GM23248 (cell line): ENCODE measurements around the gene ERO1A. TPM values are rescaled to one million over a fixed set of nuclear protein-coding genes. Genes with fewer than 3 reads are reported as not detected.
A peak's percentile ranks its signal among the peaks of the same experiment; 100 is the strongest.

Source experiments
- DNase-seq: peaks from one replicate; pipeline ENCODE4 v3.0.0-alpha.2; 2015
- H2AFZ ChIP-seq: fragments of 200-600 bp; sonication (generic); 2 replicates; pipeline ENCODE4 v1.6.1; 2016; ENCODE audit warnings: antibody characterized with exemption
- H3F3A ChIP-seq: fragments of 200-600 bp; sonication (generic); 2 replicates; pipeline ENCODE4 v1.6.1; 2016; ENCODE audit warnings: mild to moderate bottlenecking, antibody characterized with exemption, mixed run types; ENCODE audit not compliant: insufficient read depth
- H3K27ac ChIP-seq: fragments of 200-600 bp; sonication (generic); 2 replicates; pipeline ENCODE4 v1.5.1; 2016; ENCODE audit warnings: mild to moderate bottlenecking
- H3K27me3 ChIP-seq: fragments of 200-600 bp; sonication (generic); replicated peaks from 2 replicates; pipeline ENCODE4 v1.6.1; 2016; ENCODE audit warnings: mild to moderate bottlenecking; ENCODE audit not compliant: insufficient read depth
- H3K36me3 ChIP-seq: fragments of 200-600 bp; sonication (generic); 2 replicates; pipeline ENCODE4 v1.6.1; 2016; ENCODE audit warnings: low read depth, mild to moderate bottlenecking
- H3K4me1 ChIP-seq: fragments of 200-600 bp; sonication (generic); 2 replicates; pipeline ENCODE4 v1.6.1; 2016; ENCODE audit warnings: mild to moderate bottlenecking; ENCODE audit not compliant: insufficient read depth
- H3K4me2 ChIP-seq: fragments of 200-600 bp; sonication (generic); one replicate; pipeline ENCODE4 v1.6.1; 2016; ENCODE audit warnings: mild to moderate bottlenecking; ENCODE audit not compliant: unreplicated experiment
- H3K4me3 ChIP-seq: fragments of 200-600 bp; sonication (generic); 2 replicates; pipeline ENCODE4 v1.5.1; 2016; ENCODE audit warnings: mild to moderate bottlenecking
- H3K79me2 ChIP-seq: fragments of 200-600 bp; sonication (generic); 2 replicates; pipeline ENCODE4 v1.6.1; 2016; ENCODE audit warnings: mild to moderate bottlenecking; ENCODE audit not compliant: insufficient read depth
- H3K9ac ChIP-seq: fragments of 200-600 bp; sonication (generic); 2 replicates; pipeline ENCODE4 v1.6.1; 2016; ENCODE audit warnings: mild to moderate bottlenecking
- H3K9me2 ChIP-seq: fragments of 200-600 bp; sonication (generic); 2 replicates; pipeline ENCODE4 v1.6.1; 2016; ENCODE audit warnings: mixed run types, mild to moderate bottlenecking, moderate library complexity; ENCODE audit not compliant: insufficient read depth
- H3K9me3 ChIP-seq: fragments of 200-600 bp; sonication (generic); one replicate; pipeline ENCODE4 v1.6.1; 2017; ENCODE audit warnings: low read depth
- H4K20me1 ChIP-seq: fragments of 200-600 bp; sonication (generic); 2 replicates; pipeline ENCODE4 v1.6.0; 2016; ENCODE audit not compliant: insufficient read depth
- EZH2 ChIP-seq: fragments of 200-600 bp; sonication (generic); IDR thresholded peaks from 2 replicates; pipeline ENCODE4 v1.6.1; 2018; ENCODE audit warnings: antibody characterized with exemption, mild to moderate bottlenecking; ENCODE audit not compliant: insufficient read depth, poor library complexity, severe bottlenecking
- EZH2phosphoT487 ChIP-seq: fragments of 200-600 bp; sonication (generic); IDR thresholded peaks from 2 replicates; pipeline ENCODE4 v1.6.1; 2018; ENCODE audit warnings: antibody characterized with exemption, moderate library complexity, mild to moderate bottlenecking, low read depth; ENCODE audit not compliant: insufficient read depth
- WGBS, 2 experiments: methylation state at CpG; one replicate each; pipeline ENCODE4 v1.1.6; 2015 to 2017; ENCODE audit warnings: low lambda C conversion rate in 2 of 2, low coverage in 1 of 2; ENCODE audit errors: missing lambda C conversion rate in 2 of 2; 5-methylcytosine and 5-hydroxymethylcytosine counted together
- in situ Hi-C: fragments of 300-500 bp; cut with MboI; formaldehyde crosslinking; loops from 2 replicates; pipeline ENCODE4 v1.15.0; 2020
- polyA plus RNA-seq: library from polyadenylated mRNA; unstranded; fragments of >200 nt; fragmentation: Nextera tagmentation; extraction: Ambion mirVana; gene quantifications from 2 replicates; pipeline ENCODE4 v1.2.1, GENCODE V29; 2016
- total RNA-seq: library from RNA; depleted of rRNA; stranded (reverse); fragments of >200 nt; shearing (Covaris generic); gene quantifications from 2 replicates; pipeline ENCODE4 v1.2.3, GENCODE V29; 2014

ERO1A gene
- total and polyA plus RNA-seq, 2 experiments from 2014 or later: 48.6 to 82.7 TPM

DNA sequence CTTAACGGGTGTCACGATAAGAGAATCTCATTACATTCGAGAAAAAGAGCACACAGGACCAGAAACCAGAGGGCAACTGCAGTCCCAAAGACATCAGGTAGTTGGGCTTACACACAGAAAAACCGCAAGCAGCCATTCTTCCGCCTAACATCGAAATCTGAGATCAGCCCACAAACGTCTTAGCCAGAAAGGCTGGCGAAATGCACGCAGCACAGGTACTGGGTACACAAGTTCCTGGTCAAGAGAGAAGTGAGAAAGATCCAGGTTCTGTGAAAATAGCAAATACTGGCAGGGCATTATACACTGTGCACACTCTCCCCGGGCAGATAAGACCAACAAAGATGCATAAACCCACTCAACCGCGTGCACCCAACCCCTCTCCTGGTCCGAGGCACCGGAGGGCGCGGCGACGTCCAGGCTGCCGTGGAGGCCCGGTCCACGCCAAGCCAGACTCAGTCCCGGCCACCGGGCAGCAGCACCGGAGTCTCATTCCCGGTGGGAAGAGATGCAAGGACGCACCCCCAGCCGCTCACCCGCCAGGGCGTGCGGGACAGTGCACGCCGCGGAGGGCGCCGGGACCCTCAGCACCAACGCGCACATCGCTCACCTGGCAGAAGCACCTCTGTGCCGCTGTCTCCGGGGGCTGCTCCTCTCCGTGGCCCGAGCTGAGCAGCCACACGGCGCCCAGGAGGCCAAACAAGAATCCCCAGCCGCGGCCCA, 437 bp downstream of the ERO1A start:
- Histone ChIP-seq H3K27me3 (no peaks in the 10 kb centered on the region), H3F3A (peaks cover 18% of the 10 kb centered on the region; the same call in 1 of the 2 replicates), H3K4me3 (peak overlapping the region; percentile 96), H3K9me2 (no peaks in the 10 kb centered on the region), H3K4me1 (peaks cover 25% of the 10 kb centered on the region), H4K20me1 (no peaks in the 10 kb centered on the region; the same call in 1 of the 2 replicates), H2AFZ (peak overlapping the region; percentile 80), H3K27ac (peak overlapping the region; percentile 97), H3K9me3 (no peaks in the 10 kb centered on the region), H3K4me2 (peak overlapping the region; percentile 98), H3K79me2 (peaks cover 53% of the 10 kb centered on the region), H3K9ac (peak overlapping the region; percentile 97), H3K36me3 (no peaks in the 10 kb centered on the region)
- no peak for TF ChIP-seq EZH2phosphoT487
- TF ChIP-seq EZH2: no peak
- DNase-seq: peak; percentile 72
- in situ Hi-C loops: no loop called here
- WGBS, 2 experiments: 1 to 2% methylated on average over 37 to 46 of the region's 46 CpGs

DNA sequence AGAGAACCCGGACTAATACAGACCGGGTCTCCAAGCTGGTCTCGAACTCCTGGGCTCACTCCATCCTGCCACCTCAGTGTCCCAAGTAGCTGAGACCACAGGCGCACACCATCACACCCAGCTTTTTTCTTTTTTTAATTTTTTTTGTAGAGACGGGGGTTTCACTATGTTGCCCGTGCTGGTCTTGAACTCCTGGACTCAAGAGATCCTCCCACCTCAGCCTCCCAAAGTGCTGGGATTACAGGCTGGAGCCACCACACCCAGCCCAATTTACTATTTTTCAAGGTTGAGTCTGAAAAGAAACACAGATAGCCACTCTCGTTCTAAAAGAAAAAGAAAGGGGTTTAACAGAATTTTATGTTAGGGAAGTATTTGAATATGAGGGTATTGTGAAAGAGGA, 1.8 kb downstream of the ERO1A start:
- WGBS, 2 experiments: 87 to 88% methylated on average over 7 of the region's 7 CpGs
- no peaks in the 10 kb centered on the region for H3K27me3 ChIP-seq
- H3F3A ChIP-seq: peaks cover 18% of the 10 kb centered on the region; the same call in 1 of the 2 replicates
- H3K4me3 ChIP-seq: peak overlapping the region; percentile 96
- H3K9me3 ChIP-seq: no peaks in the 10 kb centered on the region
- H3K4me2 ChIP-seq: peak overlapping the region; percentile 98
- H4K20me1 ChIP-seq: peaks cover 1% of the 10 kb centered on the region; the same call in 1 of the 2 replicates
- H3K36me3 ChIP-seq: no peaks in the 10 kb centered on the region
- peak overlapping the region; percentile 97; the same call in 1 of the 2 replicates for H3K9ac ChIP-seq
- in situ Hi-C loops: no loop called here
- no peak overlapping the region for H2AFZ ChIP-seq
- TF ChIP-seq EZH2: no peak
- TF ChIP-seq EZH2phosphoT487: no peak
- no peaks in the 10 kb centered on the region for H3K9me2 ChIP-seq
- peaks cover 67% of the 10 kb centered on the region for H3K79me2 ChIP-seq
- no peak for DNase-seq
- peaks cover 25% of the 10 kb centered on the region for H3K4me1 ChIP-seq
- no peak overlapping the region for H3K27ac ChIP-seq

- peak overlapping the region; percentile 96; the same call in 1 of the 2 replicates for H3K4me3 ChIP-seq
- peaks cover 72% of the 10 kb centered on the region for H3K79me2 ChIP-seq
- H3K36me3 ChIP-seq: no peaks in the 10 kb centered on the region
- peak overlapping the region; percentile 43 for H3K4me2 ChIP-seq
- peaks cover 18% of the 10 kb centered on the region; the same call in 1 of the 2 replicates for H3F3A ChIP-seq
- 0 out of 2 replicates have a peak overlapping the region, but pooled peaks have one; percentile 4 for H3K27ac ChIP-seq
- H3K9ac ChIP-seq: peak overlapping the region; percentile 18; the same call in 1 of the 2 replicates
- TF ChIP-seq EZH2 (no peak), EZH2phosphoT487 (no peak)
- in situ Hi-C loops: no loop called here
- peaks cover 6% of the 10 kb centered on the region; the same call in 1 of the 2 replicates for H4K20me1 ChIP-seq
- 65 to 67% methylated on average over 3 of the region's 3 CpGs for WGBS, 2 experiments
- no peaks in the 10 kb centered on the region for H3K9me3 ChIP-seq
- no peak overlapping the region for H2AFZ ChIP-seq
- no peaks in the 10 kb centered on the region for H3K9me2 ChIP-seq
- no peaks in the 10 kb centered on the region for H3K27me3 ChIP-seq
- no peak for DNase-seq
- H3K4me1 ChIP-seq: peaks cover 25% of the 10 kb centered on the region
These were observed 2.3 kb downstream of the ERO1A start for GRCh38 chr14:52693036-52693435.

DNA sequence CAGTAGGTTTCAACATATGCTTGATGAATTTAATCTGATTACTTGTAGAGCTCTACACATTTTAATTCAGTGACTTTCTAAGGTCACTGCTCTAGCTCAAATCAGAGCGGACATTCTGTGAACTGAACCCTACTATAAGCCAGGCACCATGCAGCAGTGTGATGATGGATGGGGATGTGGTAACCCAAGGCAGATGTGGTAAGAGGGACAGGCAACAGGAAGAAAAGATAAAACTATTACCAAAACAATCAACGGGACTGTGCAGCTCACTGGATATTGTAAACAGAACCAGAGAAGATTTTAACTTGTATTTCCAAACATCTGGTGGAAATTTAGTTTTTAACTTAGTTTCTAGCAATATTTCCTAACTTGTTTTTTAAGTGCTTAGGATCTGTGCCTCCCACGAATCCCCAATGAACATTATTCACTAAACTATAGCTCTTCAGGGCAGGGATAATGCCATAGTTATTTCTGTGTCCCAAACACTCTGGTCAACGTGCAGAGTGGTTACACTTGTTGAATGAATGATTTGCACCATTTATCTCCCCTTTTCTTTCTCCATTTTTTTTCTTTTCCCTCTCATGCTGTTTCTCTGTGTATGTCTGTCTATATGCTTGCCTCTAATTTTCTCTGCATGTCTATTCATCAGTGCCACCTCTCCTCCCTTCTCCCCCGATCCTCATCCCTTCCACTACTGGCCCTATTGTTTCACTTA, 3.0 kb downstream of the ERO1A start:
- in situ Hi-C loops: no loop called here
- H3K79me2 ChIP-seq: peaks cover 79% of the 10 kb centered on the region
- H2AFZ ChIP-seq: no peak overlapping the region
- peaks cover 25% of the 10 kb centered on the region for H3K4me1 ChIP-seq
- 0 out of 2 replicates have a peak overlapping the region, but pooled peaks have one; percentile 4 for H3K27ac ChIP-seq
- no peaks in the 10 kb centered on the region for H3K9me3 ChIP-seq
- H3F3A ChIP-seq: peaks cover 18% of the 10 kb centered on the region; the same call in 1 of the 2 replicates
- no peaks in the 10 kb centered on the region for H3K27me3 ChIP-seq
- 15 to 17% methylated on average over 5 of the region's 5 CpGs for WGBS, 2 experiments
- H4K20me1 ChIP-seq: peaks cover 6% of the 10 kb centered on the region; the same call in 1 of the 2 replicates
- DNase-seq: peak; percentile 50
- no peaks in the 10 kb centered on the region for H3K9me2 ChIP-seq
- peak overlapping the region; percentile 18 for H3K9ac ChIP-seq
- peak overlapping the region; percentile 43 for H3K4me2 ChIP-seq
- 0 out of 2 replicates have a peak overlapping the region, but pooled peaks have one; percentile 2 for H3K4me3 ChIP-seq
- TF ChIP-seq EZH2phosphoT487 (no peak), EZH2 (no peak)
- no peaks in the 10 kb centered on the region for H3K36me3 ChIP-seq
